Activated CD4-positive, alpha-beta T cell treated with anti-CD3 and anti-CD28 coated beads, Interleukin-2, Interleukin-4, amounts not matched to agents 100 ng/mL and 50 ng/mL, durations not matched to agents 16 hours and 8 hours (primary cell): ENCODE results near the gene MLLT3.

Experiments
- DNase-seq: peaks from one replicate; pipeline ENCODE4 v3.0.0-alpha.2; 2020; ENCODE audit warnings: low spot score

MLLT3 gene

DNA sequence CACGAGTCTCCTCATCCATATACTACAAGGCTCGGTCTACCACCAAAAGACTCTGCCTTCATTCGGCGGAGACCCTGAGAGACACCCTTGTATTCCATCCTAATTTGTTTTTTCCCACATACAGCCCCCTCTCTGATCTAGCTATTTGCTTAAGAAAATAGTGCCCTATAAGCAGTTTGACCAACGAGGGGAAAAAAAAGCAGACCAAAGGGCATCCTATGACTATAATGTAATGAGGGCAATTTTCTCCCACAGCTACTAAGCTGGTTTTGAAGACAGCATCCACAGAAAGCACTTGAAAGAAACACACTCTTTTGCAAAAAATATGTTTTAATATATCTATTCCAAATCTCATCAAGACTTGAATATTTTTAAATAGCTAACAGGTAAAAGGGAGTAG, 147.8 kb downstream of the MLLT3 start:
- no peak for DNase-seq

DNA sequence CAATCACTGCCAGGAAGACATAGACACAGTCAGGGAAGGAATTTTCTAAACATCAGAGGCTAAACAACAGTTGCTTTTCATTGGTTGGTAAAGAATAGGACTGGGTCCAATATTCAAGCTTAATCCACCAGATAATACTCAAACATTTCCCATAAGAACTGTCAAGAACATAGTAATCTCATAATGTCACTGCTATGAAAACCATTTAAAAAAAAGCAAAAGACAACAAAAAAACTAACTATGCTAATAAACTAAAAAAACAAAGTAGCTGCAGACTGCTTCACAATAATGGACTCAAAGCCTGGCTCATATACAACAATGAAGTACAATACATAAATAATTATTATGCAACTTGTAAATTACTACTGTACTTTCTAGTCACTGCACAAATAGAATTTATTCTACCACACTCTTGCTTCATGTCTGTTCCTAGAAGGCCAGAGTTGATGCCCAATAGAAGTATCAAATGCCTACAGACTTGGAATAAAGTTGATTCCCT, 148.7 kb downstream of the MLLT3 start:
- DNase-seq = no peak

DNA sequence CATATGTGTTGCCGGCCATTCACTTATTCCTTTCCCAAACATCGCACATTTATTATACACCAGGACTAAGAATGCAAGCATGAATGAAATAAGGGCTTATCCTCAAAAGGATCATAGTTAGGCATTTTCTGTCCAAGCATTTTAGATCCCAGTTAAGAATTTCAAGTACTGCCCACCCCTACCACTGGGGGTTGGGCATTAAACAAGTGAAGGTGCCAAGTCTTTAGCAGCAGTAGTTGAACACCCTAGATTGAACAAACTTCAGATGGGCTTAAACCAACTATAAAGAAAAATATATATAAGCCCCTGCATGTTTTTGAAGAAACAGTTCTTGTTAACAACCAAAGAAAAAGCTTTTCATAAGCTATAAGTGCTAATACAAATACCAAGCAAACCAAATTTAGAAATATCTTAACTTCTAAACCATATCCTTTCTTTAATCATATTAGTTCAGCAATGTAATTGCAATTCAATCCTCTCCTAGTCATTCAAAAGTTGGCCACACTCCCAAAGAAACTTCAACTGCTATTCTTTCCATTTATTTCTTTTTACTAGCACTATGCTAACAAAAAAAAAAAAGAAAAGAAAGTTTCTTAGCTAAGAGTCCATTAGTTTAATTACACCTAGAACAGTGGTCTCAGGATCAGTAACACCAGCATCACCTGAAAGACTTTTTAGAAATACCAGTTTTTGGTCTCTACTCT, 149.8 kb downstream of the MLLT3 start:
- no peak for DNase-seq

DNA sequence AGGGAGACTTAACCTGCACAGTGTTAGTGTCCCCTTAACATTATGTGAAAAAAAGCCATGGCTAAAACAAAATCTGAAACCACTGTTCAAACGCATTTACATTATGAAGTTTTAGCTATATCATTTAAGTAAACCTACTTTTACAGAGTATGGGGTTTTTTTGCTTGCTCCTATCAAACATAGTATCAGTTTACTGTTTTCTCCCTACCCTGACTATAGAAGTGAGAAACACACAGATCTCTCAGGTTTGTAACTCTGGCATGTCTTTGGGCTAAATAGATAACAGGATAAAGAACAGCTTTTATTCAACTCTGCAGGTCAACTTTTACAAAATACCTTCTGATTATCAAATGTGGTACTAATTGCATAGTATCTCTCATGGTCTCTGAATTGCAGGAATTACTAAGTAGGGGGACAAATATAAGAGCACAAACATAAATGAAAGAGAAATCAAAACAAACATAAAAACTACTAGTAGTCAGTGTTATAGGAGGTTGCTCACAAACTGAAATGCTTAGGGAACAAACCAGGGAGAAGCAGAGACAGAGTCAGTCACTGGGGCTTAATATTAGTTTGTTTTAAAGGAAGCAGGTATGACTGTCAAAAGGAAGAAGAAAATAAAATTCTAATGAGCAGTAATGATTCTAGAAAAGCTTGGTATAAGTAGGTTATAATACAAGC, 155.8 kb downstream of the MLLT3 start:
- DNase-seq = no peak

DNA sequence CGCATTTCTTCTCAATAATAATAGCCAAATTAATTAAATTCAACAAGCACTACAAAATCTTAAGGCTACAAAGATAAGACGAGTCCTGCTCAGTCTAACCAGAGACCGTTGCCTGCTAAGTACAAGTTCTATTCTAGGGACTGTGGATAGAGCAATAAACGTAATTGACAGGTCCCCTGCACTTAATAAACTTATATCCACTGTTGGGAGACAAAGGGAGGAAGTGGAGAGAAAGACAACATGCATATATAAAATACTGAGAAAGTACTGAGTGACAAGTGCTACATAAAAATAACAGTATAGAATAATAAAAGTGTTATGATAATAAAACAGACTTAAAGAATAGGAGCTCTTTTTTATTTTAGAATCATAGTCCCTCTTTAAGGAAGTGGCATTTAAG, 158.1 kb downstream of the MLLT3 start:
- no peak for DNase-seq

DNA sequence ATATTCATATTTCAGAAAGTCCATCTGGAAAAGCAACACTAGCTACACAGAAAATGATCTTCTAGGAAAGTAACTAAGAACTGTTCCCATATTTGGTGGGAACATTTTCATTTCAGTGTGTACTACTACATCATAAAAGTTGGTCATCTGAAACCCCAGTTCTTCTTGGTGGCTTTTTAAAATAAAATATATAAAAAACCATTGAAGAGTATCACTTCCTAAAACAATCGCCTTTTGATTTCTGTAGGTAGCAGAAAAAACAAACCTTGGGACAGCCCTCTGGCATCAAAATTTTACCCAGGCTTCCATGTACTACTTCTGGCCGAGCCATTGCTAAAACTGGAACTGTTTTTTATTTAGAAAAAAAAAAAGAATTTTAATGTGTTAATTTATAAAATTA, 158.5 kb downstream of the MLLT3 start:
- DNase-seq = no peak

DNA sequence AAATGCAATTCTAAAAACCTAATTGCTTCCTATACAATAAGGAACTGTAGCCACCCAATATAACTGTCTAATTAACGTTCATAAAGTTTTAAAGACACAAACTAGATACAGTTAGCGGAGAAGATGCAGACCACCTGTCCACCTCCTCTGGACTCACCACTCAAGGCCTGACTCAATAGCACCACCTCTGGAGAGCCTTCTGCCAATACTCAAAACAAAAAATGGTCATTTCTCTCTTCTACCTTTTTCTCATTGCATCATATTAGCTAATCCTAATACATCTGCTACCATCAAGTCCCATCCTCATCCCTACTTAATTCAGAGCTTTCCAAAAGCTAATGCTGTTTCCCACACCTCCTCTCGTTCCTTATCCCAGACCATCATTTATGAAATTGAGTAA, 159.9 kb downstream of the MLLT3 start:
- no peak for DNase-seq

DNA sequence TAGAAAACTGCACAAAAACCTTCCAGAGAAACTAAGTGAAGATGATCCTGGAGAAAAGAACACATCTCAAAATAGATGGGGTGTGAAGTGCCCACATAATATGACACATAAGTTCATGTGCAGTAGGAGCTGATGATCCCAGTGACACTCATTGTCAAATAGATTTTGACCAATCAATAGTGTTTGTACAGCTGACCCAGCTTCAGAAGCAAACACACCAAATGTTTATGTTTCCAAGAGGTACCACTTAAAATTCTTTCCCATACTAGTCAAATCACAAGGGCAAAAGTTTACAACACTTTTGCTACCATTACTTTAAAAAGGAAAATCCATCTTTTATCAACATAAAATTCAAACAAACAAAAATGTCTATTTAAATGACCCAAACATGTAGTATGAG, 175.0 kb downstream of the MLLT3 start:
- no peak for DNase-seq

DNA sequence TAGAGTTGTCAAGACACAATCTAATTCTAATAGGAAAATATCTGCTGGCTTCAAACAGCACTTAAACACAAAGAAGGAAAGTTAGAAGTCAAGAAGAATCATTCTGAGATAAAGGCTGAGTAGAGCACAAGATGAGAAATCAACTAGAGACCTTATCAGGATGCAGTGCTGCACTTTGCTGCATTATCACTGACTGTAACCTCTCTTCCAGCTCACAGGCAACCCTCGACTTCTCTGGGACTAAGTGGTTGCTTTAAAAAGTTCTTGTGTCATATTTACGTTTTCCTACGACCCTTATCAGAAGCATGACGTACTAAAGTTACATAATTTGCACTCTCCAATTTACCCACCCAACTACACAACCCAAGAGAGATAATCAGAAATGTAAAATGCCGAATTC, 176.1 kb downstream of the MLLT3 start:
- DNase-seq = no peak

DNA sequence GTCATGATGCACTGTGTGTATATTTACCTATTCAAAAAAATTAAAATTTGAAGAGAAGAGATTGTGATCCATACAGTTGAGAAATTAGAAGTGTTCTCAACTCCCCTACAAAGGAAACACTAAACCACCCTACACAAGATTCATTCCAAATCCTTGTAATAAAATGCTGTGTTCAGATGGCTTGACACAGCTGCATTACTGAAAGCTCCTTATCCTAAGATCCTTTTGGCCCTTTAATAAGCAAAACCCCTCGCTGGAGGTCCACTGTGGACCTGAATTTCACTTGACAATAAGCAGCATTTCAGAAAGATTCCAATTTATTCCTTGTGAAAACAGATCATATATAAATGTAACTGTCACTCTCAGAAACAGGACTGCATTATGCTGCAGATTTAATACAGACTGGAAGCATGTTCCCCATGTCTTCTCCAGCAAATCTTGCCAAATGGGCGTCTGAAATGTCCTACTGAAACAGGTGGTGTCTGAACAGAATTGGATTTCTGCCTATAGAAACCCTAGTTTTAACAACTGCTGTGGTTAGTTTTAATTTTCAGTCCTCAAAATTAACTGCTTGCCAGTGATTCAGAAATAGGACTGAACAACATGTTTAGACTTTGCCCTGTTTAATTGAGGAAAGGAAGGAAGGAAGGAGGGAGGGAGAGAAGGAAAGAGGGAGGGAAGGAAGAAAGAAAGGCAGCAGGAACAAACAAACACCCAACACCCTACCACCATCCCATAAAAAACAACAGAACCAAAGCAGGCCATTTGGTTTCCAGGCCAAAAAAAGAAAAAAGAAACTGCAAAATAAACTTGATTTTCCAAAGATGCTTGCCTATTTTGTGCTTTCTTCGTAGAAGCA, 179.6 kb downstream of the MLLT3 start:
- DNase-seq = no peak

DNA sequence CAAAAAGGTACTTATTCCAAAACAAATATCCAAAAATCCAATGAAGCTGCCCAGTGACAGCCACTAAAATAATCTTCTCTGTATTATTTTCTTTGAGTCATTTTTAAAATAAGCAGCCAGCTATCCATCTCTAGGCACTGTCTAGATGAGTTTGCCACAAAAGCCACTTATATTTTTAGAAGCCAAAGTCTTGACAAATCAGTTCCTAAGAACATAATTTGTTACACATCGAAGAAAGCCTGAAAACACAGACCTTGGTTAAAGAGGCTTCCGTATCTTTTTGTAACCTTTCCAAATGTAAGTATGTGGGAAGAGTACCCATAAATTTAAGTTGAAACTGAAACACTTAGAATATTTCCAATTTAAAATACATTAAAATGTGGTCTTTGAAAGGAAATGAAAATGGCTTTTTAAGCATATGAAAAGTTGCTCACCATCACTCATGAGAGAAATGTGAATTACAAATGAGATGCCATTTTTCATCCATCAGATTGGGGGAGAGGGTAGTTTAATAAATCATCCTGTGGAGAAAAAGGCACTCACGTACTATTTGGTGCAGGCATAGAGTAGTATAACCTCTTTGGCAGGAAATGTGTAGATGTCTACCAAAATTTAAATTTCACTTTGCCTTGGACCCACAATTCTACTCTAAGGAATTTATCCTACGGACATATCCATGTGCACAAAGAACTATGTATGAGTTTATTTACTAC, 180.4 kb downstream of the MLLT3 start:
- DNase-seq = no peak

DNA sequence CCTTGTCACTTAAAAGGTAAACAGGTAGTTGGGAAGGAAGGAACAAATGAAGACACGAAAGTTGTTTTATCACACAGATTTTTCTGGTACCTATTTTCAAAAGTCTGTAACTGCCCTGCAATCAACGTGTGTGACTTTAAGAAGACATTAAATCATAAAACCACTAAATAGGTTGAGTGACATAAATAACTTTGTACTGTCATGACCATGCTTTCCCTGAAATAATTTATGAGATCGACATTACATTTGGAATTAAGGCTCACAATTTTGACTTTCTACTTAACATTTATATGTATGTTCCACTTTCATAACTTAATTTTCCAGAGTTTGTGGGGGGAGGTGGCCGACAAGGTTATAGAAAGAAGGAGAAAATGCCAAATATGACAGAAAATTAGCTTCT, 181.1 kb downstream of the MLLT3 start:
- DNase-seq = no peak

DNA sequence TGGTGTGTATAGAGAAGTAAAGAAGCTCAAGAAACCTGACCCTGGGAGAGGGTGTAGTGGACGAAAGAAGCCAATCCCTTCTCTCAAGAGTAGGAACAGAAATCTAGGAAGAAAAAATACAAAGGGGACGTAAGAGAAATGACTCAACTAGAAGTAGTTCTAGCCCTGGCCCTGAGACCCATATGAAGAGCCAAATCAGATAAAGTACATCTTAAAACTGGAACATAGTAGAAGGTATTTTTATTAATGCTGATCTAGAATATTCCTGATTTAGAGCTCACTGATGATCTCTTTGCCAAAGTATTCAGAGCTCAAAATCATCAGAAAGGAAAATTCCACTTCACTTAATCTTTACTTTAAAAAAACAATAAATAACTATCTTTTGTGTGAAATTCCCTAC, 184.8 kb downstream of the MLLT3 start:
- DNase-seq = no peak

DNA sequence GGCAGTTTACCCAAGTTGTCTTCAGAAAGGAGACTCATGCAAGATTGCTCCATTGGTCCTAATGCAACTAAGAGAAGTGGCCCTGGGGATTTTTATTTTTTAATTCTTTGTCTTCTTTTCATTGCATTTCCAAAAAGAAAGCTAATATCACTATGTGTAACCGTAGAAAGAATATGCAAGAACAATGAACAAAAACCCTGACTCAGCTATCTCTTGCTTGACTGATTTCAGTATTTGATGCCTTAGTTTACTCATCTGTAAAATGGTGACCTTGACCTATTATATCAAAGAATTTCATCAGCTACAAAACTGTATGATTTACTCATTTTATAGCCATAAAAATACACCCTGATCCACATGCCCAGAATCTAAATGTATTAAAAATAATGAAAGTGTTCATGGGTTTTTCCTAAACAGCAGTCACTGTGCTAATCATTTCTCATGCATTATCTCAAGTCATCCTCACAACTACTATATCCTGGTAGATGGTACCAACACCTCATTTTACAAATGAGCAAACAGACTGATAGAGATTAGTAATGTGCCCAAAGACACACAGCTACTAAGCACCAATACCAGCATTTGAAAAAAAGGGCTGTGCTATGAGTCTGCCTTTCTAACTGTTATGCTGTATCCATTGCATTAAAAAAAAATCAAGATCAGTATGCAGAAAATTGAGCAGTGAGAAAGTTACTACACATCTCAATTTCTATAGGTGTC, 185.7 kb downstream of the MLLT3 start:
- DNase-seq = no peak

DNA sequence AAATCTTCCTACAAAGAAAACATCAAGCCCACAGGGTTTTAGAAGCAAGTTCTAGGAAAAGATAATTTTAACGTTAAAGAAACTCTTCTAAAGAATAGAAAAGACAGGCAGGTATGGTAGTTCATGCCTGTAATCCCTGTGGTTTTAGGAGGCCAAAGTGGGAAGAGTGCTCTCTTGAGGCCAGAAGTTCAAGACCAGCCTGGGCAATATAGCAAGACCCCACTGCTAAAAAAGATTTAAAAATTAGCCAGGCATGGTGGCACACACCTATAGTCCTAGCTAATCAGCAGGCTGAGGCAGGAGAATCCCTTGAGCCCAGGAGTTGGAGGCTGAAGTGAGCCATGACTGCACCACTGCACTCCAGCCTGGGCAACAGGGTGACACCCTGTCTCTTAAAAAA, 193.3 kb downstream of the MLLT3 start:
- no peak for DNase-seq

DNA sequence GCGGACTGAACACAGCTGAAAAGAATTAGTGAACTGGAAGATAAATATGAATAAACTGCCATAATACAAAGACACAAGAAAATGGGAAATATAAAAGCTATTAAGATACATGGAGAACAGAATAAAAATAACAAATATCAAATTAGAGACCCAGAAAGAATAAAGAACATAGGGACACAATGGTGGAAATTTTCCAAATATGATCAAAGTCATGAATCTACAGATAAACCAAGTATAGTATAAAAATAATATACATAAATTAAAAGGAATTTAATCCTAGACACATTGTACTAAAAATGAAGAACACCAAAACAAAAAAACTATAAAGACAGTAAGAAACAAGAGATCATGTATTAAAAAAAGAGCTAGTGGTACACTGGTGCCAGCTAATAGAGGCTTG, 194.9 kb downstream of the MLLT3 start:
- no peak for DNase-seq

DNA sequence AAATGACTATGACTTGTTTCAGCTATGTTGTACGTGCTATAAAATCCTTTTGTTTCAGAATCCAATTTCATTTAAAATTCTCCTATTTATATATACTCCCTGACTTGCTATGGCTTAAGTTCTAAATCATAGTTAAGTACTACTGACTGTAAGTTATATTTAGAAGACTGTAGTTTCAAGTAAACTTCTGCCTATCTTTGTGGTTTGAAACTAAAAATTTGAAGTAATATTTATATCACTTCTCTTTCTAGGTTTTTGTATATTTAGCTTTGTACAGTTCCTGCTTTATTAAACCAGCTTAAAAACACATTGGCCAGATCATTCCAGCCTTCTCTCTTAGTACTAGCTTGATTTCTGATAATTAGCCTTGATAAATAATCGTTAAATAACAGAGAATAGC, 196.3 kb downstream of the MLLT3 start:
- no peak for DNase-seq

DNA sequence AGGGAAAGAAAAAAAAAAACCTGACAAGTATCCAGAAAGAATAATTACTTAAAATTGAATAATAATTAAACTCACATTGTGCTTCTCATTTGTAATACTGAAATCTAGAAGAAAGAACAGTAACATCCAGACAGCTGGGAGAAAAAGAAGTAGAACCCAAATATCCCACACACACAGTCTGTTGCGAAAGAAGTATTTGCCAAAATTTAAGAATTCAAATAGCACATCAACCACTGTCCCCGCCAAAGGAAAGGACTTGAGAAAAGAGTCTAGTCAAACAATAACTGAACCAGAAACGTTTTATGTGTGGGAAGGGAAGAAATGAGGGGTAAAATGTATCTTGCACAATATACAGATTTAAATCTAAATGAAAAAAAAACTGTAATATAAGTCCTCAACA, 202.8 kb downstream of the MLLT3 start:
- DNase-seq = no peak

DNA sequence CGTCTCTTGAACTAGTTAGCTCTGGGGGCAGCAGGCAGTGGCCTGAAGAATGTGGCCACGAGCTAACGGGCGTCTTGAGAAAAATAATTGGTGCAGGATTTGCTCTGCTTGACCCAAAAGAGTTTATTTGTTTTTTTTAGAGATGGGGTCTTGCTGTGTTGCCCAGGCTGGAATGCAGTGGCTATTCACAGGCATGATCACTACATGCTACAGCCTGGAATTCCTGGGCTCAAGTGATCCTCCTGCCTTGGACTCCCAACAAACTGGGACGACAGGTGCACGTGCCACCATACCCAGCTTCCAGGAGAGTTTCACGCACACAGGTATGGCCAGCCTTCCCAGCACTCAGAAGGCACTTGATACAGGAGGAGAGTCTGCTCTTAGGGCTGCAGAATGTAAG, 203.8 kb downstream of the MLLT3 start:
- DNase-seq = no peak

DNA sequence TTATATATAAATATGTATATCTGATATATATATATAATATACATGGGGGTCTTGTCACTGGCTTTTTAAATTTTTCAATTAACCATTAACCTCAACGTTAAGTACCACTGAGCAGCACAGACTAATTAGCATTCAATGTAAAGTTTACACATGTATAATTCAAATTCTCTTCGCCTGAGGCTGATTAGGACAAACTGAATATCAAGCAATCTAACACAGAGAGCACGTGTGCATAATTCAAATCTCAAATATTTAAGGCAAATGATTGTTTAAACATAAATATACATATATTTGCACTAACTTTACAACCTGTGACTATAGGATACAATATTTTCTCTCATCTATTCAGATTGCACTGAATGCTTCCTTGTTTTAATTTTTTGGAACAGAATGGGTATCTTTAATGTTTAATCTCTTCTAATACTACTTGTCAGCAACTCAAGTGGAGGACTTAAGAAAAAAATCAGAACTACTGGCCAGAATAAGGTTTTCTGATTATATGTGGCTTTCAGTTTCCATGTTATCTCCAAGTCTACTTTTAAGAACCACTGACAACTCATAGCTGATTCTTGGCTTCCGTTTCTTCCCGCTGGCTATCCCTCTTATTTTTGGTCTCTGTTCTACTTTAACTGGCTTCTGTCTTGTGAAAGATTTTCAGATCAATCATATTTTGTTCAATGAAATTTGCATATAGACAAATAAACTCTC, 204.8 kb downstream of the MLLT3 start:
- DNase-seq = no peak

DNA sequence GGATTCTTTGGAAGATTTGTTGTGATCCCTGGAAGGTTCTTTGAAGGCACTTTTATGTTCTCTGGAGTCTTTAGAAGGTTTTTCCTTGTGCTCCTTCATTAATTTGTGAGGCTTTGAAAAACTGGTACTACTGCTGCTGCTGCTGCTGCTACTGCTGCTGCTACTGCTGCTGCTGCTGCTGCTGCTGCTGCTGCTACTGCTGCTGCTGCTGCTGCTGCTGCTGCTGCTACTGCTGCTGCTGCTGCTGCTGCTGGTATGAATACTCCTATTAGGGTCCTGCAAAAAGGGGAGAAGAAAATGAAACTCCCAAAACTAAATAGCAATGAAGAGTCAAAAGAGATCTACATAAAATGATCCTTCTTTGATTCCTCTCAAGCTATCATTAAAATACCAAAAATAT, 208.1 kb downstream of the MLLT3 start:
- no peak for DNase-seq
